Mesenteric fat pad (tissue), 1 donor: Measurements from ENCODE around the gene YY1. TPM values are rescaled to one million over a fixed set of nuclear protein-coding genes. Genes with fewer than 3 reads are reported as not detected.
"Not testable (repeated sequence)": the region's sequence is repeated elsewhere in the genome, so short reads cannot be mapped to it uniquely, and the experiment has no call there.

Experiments
- DNase-seq: peaks from one replicate; pipeline ENCODE4 v3.0.0-alpha.2; 2020; ENCODE audit warnings: low spot score
- long read RNA-seq: library from polyadenylated mRNA; unstranded; transcript quantifications from one replicate; pipeline ENCODE4 v2.0.0, GENCODE V29; 2020
- total RNA-seq: library from RNA; stranded (reverse); fragmentation: NEBNext Ultra II Directional; extraction: Animal tissue kit (Norgen Biotek cat#: 25700); gene quantifications from one replicate; pipeline ENCODE4 v1.2.1, GENCODE V29; 2021
- donor health status: DM: yes; HTN: yes; CAD: no.

YY1 gene
- 61.3 TPM for total RNA-seq
- long read RNA-seq, full-length matches to known transcripts, result 49 of 71 reads
- long read RNA-seq, partial matches to known transcripts, result 2 of 71 reads
- long read RNA-seq, other reads (novel, unspliced or antisense), result 20 of 71 reads

DNA sequence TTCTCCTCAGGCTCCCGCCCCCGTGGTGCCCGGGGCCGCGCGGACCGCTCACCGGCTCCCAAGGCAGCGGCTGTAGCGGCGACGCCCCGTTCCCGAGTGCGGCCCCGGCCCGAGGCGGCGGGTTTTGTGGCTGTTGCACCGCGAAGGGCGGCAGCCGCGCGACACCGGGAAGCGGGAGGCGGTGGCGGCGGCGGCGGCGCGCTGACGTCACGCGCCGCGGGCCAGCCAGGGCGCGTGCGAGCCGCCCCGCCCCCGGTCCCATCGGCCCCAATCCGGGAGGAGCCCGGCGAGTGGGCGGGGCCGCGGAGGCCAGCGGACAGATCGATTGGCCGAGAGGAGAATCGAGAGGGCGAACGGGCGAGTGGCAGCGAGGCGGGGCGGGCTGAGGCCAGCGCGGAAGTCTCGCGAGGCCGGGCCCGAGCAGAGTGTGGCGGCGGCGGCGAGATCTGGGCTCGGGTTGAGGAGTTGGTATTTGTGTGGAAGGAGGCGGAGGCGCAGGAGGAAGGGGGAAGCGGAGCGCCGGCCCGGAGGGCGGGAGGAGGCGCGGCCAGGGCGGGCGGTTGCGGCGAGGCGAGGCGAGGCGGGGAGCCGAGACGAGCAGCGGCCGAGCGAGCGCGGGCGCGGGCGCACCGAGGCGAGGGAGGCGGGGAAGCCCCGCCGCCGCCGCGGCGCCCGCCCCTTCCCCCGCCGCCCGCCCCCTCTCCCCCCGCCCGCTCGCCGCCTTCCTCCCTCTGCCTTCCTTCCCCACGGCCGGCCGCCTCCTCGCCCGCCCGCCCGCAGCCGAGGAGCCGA is at the start of gene YY1:
TSS of gene YY1 (plus strand) at position 726 of the 792 bp plus-strand sequence. CDS start 101 bp downstream, outside the sequence.
- DNase-seq, result peak; percentile 99

DNA sequence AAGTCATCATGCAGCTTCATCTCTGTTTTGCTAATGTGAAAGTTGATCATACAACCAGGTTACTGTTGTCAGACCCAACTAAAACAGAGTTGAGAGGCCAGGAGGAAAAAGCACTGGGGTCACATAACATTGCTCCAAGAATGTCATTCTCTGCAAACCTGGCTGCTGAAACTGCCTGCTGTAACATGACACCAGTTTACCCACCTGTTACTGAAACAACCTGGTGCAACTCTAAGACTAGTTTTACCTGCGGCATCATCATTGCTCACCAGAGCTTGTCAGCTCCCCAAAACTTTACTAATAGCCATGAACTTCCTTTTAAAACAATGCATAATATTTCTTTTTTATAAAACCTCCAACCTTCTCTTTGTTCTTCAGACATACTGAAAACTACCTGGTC is 48.8 kb upstream of the YY1 start:
- no peak for DNase-seq

DNA sequence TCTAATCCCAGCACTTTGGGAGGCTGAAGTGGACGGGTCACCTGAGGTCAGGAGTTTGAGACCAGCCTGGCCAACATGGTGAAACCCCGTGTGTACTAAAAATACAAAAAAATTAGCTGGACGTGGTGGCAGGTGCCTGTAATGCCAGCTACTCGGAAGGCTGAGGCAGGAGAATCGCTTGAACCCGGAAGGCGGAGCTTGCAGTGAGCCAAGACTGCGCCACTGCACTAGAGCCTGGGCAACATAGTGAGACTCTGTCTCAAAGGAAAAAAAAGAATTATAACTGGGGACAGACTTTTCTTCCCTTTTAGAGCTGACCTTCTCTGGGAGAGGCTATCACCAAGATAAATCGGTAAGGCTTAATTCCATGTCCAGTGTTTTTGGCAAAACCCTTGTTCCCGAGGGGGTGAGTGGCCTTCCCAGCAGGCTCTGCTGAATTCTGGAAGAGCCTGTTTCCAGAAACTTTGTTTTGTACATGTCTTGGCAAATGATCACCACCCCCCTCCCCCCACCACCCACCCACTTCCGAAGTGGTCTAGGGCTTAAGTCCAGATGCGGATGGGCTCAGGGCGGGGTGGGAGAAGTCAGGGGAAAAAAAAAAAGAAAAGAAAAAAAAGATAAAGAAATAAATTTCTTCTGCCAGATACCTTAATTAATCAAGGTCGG is 47.2 kb upstream of the YY1 start:
- DNase-seq, result no peak

DNA sequence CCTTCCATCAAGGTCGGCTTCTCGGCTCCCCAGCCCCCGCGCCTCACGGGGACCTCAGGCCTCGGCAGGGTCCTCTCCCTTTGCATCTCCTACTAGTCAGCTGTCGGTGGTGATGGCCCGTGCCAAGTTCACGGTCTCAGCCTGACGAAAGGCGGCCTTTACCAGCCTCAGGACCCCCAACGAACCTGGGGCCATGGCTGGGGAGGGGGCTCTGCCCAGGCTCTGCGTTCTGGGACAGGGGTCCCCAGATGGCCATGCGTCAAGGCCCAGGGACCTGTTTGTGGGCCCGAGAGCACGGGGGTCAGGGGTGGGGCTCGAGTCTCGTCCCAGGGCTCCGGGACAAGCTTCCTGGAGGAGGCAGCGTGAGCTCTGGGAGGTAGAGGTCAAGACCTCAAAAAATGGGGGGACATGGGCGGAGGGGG is 46.7 kb upstream of the YY1 start:
- no peak for DNase-seq

DNA sequence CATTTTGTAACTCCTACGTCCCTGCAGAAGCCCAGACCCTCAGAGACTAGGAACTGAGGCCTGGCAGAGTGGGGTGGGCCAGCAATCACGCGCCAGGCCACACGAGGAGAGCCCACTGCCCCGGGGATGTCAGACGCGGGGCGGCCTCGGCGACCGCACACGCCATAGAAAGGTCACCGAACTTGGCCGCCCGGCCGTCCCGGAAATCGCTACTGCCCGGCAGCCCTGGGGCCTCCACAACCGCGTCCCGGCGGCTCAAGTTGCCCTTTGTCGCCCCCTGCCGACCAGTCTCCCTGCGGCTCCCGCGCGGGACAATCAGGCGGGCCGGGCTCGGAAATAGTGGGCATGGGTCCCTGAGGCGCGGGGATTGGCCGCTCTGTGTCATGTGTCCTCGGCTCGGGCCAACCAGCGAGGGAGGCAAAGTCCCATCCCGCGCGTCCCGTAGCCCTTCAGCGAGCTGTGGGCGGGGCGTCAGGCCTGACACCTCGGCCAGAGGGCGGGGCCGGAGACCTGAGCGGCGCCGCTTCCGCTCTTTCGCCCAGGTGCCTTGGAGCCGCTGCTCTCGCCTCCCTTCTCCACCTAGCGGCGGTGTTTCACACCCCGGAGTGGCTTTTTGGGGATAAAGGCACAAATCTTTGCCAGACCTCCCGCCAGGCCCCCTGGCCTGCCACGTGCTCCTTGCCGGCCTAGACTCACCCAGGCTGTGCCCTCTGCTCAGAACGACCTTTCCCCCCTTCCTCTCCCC is 46.1 kb upstream of the YY1 start:
- DNase-seq, result peak; percentile 100

DNA sequence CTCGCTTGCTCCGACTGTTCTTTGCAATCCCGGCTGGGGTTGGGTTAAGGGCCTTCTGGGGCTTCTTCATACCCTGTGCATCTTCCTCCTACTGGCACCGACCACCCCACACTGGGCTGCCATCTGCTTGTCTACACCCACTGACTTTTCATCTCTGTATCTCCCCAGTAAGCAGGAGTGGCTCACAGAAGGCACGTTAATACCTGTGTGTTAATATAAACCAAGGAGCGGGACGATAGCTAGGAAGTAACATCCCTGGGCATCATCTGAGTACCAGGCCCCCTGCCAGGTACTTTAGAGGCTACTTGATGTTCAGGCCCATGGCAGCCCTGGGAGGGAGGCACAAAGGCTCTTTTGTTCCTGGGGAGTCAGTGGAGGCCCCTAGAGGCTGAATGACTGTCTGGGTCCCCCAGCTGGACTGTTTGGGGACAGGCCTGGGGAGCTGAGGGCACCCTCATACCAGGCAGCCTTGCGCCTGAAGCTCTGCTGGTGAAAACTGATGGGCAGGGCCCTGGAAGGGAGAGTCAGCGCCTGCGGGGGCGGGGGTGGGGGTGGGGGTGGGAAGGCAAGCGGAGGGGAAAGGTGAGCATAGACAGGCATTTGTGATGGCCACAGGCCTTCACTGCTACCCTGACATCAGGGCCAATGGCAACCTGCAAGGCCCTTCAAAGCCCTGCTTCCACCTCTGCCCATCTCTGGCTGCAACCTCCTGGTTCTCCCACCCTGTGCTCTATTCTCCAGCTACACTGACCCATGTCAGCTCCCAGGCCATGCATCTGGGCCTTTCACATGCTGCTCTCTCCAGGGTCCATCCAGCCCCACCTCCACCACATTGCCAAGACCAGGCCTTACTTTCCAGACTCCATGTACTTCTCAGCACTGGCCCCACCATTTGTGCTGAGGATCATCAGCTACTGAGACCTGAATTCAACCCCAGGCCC is 45.3 kb upstream of the YY1 start:
- DNase-seq, result no peak

DNA sequence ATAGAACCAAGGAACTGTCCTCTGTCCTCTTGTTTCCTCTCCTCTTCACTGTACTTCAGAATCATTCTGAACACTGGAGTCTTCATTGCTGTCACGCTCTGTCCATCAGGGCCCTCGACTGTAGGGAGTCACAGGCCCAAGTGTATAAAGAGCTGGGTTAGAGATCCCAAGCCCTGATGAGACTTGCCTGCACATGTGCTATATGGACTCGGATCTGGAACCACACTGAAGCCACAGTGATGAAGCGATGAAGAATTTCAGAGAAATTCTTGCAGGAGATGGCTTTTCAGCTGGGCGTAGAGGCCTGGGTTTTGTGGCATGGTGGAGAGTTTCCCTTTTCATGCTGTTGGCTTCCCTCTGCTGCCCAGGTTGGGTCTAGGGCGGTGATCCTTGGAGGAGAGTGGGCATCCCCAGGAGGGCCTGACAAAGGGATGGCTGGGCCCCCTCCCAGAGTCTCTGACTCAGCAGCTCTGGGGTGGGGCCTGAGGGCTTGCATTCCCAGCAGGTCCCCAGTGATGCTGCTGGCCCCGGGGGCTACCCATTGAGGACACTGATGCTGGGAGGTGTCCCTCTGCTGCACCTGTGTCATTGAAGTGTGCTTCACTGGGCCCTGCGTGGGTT is 39.6 kb upstream of the YY1 start:
- DNase-seq, result no peak

DNA sequence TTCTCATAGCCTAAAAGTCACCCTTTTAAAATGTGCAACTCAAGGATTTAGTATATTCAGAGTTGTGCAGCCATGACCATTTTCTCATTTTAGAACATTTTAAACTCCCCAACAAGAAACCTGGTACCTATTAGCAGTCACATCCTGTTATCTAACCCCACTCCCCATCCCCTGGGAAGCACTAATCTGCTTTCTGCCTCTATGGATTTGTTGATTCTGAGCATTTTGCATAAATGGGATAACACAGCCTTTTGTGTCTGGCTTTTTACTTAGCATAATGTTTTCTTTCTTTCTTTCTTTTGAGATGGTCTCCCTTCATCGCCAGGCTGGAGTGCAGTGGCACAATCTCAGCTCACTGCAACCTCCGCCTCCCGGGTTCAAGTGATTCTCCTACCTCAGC is 38.6 kb upstream of the YY1 start:
- no peak for DNase-seq

DNA sequence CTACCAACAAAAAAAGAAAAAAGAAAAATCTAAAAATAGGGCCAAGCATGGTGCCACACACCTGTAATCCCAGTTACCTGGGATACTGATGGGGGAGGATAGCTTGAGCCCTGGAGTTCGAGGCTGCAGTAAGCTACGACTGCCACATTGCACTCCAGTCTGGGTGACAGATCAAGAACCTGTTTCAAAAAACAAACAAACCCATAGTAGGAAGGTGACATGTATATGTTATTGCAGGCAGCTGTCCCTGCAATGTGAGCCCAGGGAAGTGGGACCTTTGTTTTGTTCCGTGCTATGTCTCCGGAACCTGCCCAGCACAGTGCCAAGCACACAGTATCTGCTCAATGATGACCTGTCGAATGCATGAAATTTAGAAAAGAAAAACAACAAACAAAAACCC is 37.2 kb upstream of the YY1 start:
- DNase-seq, result no peak

DNA sequence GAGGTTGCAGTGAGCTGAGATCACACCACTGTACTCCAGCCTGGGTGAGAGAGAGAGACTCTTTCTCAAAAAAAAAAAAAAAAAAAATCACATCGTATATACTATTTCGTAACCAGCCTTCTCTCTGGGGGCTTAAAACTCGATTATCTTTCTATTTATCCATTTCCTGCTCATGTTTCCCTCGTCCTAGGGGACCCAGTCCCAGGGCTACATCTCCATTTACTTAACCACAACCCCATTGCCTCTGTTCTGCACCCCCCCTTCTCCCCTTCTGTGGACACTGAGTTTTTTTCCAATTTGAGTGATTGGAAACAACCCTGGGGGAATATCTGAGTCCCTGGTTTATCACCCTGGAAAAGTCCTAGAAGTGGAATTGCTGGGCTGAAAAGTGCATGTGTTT is 36.2 kb upstream of the YY1 start:
- no peak for DNase-seq

DNA sequence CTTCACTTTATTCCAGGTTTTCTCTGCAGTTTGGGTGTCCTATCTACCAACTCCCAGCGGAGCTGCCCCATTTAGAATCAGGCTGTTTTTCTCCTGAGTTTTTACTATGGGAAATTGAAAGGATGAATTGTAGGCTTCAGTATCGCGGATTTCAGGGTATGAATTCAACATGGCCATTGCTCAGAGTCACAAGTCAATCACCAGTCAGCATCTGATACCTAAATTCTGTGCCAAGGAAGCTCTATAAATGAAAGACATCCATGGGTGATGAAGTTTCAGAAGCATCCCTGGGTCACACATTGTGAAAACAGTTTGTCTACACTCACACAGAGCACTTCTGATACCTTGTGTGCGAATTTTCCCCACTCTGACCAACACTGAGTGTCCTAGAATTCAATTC is 35.8 kb upstream of the YY1 start:
- no peak for DNase-seq

DNA sequence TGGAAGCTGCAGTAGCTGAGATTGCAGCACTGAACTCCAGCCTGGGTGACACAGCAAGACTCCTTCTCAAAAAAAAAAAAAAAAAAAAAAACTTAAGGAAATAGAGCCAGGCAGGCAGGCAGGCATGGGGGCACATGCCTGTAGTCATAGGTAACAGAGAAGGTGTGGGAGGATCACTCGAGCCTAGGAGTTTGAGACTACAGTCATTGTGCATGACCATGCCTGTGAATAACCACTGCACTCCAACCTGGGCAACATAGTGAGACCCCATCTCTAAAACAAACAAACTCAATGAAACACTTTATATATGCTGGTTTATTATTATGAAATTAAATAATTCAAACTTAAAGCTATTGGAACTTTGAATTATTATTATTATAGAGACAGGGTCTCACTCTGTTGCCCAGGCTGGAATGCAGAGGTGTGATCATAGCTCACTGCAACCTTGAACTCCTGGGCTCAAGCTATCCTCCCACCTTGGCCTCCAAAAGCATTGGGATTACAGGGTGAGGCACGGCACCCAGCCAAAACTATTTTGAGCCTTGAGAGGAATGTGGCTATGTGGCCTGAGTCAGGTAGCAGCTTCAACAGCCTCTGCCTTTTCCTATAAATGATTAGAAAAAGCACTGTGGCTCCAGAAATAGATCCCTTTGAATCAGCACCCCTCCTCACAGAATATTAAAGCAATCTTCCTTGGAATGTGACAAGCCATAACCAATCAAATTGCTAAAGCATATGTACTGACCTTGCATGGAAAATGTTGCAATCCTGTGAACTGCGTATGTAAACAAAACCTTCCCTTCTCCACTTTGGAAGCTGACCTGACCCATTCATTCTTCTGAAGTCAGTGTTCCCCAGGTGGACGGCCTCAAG is 34.7 kb upstream of the YY1 start:
- DNase-seq, result no peak

DNA sequence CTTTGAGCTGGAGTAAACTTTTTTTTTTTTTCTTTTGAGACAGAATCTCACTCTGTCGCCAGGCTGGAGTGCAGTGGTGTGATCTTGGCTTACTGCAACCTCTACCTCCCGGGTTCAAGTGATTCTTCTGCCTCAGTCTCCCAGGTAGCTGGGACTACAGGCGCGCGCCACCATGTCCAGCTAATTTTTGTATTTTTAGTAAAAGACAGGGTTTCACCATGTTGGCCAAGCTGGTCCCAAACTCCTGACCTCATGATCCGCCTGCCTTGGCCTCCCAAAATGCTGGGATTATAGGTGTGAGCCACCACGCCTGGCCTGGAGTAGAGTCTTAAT is 34.1 kb upstream of the YY1 start:
- not testable (repeated sequence) for DNase-seq

DNA sequence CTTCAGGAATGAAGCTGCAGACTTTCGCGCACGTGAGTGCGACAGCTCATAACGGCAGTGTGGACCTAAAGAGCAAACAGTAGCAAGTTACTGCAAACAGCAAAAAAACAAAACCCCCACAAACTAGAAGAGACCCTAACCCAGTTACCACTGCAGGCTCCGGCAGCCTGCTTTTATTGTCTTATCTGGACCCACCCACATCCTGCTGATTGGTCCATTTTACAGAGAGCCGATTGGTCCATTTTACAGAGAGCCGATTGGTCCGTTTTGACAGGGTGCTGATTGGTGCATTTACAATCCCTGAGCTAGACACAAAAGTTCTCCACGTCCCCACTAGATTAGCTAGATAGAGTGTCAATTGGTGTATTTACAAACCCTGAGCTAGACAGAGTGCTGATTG is 31.4 kb upstream of the YY1 start:
- DNase-seq, result not testable (repeated sequence)

DNA sequence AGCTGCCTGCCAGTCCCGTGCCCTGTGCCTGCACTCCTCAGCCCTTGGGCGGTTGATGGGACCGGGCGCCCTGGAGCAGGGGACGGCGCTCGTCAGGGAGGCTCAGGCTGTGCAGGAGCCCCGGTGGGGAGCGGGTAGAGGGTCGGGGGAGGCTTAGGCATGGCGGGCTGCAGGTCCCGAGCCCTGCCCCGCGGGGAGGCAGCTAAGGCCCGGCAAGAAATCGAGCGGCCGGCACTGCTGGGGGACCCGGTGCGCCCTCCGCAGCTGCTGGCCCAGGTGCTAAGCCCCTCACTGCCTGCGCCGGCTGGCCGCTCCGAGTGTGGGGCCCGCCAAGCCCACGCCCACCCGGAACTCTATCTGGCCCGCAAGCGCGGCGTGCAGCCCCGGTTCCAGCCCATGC is 30.8 kb upstream of the YY1 start:
- DNase-seq, result not testable (repeated sequence)

DNA sequence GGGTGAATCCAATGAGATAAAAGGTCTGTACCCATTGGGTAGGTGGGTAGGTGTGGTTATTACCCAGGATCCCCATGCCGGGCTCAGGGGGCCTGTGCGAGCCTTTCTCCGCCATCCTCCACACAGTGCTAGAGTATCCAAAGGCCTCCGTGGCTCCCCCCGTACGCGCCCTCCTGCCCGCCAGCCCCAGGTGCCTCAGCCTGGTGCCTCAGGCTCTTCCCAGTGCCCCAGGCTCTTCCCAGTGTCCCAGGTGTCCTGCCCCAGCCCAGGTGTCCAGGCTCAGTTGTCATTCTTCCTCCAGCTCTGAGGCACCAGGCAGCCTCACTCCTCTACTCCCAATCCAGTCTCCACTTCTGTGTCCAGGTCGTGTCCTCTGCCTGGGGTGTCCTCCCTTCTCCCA is 27.6 kb upstream of the YY1 start:
- no peak for DNase-seq

DNA sequence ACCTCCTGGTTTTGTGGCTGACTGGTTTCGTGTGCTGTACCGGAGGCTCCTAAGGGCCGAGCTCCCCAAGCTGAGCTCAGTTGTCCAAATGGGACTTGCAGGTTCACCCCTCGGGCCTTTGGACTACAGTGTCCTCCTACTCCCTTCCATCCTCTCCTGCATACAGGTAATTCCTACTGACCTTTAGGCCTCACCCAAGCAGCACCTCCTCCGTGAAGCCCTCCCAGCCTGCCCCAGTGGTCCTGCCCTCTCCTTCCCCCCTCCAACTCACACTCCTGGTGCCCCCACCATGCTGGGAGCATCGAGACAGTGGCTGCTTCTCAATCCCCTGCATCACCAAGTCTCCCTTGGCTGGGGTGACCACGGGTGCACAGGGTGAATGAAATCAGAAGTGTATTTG is 27.1 kb upstream of the YY1 start:
- no peak for DNase-seq

DNA sequence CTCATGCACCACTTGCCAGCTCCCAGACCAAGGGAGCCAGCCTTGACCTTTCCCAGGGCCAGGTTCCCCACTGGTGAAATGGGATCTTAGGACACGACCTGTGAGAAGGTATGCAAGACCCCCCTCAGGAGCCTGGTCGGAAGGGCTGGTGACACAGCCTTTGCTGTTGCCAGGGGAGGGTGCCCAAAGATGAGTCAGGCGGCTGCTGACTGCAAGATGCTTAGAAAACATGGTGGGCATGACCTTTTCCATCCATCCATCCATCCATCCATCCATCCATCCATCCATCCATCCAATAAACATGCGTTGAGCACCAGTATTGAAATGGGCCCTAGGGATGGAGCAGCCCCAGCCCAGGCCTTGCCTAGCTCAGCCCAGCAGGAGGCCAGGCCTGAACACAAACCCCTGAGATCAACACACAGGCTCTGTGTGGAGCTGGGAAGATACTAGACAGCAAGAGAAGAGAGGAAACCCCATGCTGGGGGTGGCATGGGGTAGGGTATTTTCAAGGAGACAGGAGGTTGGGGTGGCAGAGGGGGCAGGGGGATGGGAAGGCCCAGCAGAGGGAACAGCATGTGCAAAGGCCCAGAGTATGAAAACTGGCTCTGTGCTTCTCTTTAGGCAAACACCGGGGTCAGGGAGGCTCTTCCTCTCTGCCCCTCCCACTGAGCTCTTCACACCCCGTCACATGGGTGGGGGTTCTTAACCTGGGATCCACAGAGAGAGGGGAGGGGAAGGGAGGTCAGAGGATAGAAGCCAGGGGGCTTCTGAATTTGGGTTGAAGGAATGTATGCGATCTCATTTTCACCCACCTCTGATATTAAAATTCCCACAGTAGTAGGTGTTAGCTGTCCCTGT is 26.2 kb upstream of the YY1 start:
- no peak for DNase-seq

DNA sequence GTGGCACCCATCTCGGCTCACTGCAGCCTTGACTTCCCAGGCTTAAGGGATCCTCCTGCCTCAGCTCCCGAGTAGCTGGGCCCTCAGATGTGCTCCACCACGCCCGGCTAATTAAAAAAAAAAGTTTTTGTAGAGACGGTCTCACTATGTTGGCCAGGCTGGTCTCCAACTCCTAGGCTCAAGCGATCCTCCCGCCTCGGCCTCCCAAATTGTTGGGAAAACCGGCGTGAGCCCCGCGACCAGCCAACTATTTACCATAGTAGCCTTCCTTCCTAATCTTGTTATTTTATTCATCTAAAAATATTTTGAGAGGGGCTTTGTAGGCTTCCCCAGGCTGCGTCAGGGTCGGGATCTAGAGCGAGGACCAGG is 25.4 kb upstream of the YY1 start:
- no peak for DNase-seq
